ENCODE results near the gene KCNAB3.

The KCNAB3 gene

GRCh38 chr17:7897773-7898172 is 31.9 kb downstream of the KCNAB3 start:
- no peak for DNase-seq (ENCODE audit: low read depth)

GRCh38 chr17:7897090-7897489 is 32.6 kb downstream of the KCNAB3 start:
- DNase-seq (ENCODE audit: low read depth) = no peak

- DNase-seq (ENCODE audit: low read depth) = no peak
These were observed 34.8 kb downstream of the KCNAB3 start for GRCh38 chr17:7894866-7895265.

- no peak for DNase-seq (ENCODE audit: low read depth)
These were observed 35.4 kb downstream of the KCNAB3 start for GRCh38 chr17:7894226-7894625.

- no peak for DNase-seq (ENCODE audit: low read depth)
These were observed 36.3 kb downstream of the KCNAB3 start for GRCh38 chr17:7893187-7893880.

GRCh38 chr17:7889166-7889955 is 40.3 kb downstream of the KCNAB3 start:
- DNase-seq (ENCODE audit: low read depth) = peak; percentile 33

- peak; percentile 61 for DNase-seq (ENCODE audit: low read depth)
These were observed 41.3 kb downstream of the KCNAB3 start, which contains the start of gene CHD3 for GRCh38 chr17:7888184-7888920. Gene CHD3, plus strand, starts transcription at chr17:7888789. Its CDS starts 212 bp downstream, at chr17:7889001.

- peak; percentile 80 for DNase-seq (ENCODE audit: low read depth)
These were observed 42.0 kb downstream of the KCNAB3 start for GRCh38 chr17:7887482-7888183.

GRCh38 chr17:7887038-7887481 is 42.6 kb downstream of the KCNAB3 start:
- DNase-seq (ENCODE audit: low read depth) = no peak

- DNase-seq (ENCODE audit: low read depth) = peak; percentile 36
These were observed 43.2 kb downstream of the KCNAB3 start for GRCh38 chr17:7886227-7887037.

GRCh38 chr17:7885367-7886226 is 44.1 kb downstream of the KCNAB3 start:
- DNase-seq (ENCODE audit: low read depth) = peak; percentile 43

- DNase-seq (ENCODE audit: low read depth) = peak; percentile 15
These were observed 44.9 kb downstream of the KCNAB3 start for GRCh38 chr17:7884581-7885366.

GRCh38 chr17:7883781-7884386 is 45.8 kb downstream of the KCNAB3 start:
- no peak for DNase-seq (ENCODE audit: low read depth)

- DNase-seq (ENCODE audit: low read depth) = no peak
These were observed 47.0 kb downstream of the KCNAB3 start for GRCh38 chr17:7882629-7883028.

GRCh38 chr17:7882068-7882467 is 47.6 kb downstream of the KCNAB3 start:
- DNase-seq (ENCODE audit: low read depth) = no peak

GRCh38 chr17:7881276-7882054 is 48.2 kb downstream of the KCNAB3 start:
- no peak for DNase-seq (ENCODE audit: low read depth)

- DNase-seq (ENCODE audit: low read depth) = no peak
These were observed 49.4 kb downstream of the KCNAB3 start for GRCh38 chr17:7880076-7880868.

Measured in activated T-cell treated with anti-CD3 and anti-CD28 coated beads for 48 hours (primary cell).